T-cell (primary cell): ENCODE results near the gene TSPOAP1. TPM values are rescaled to one million over a fixed set of nuclear protein-coding genes. Genes with fewer than 3 reads are reported as not detected.

Experiments used
- ATAC-seq, 4 experiments: fragments of 200-7000 bp in 3 of 4; fragments of 150-1000 bp in 1 of 4; cut with Tn5 transposase; replicated peaks in 1 of 4; 1 replicate in 3 of 4; 2 replicates in 1 of 4; pipeline ENCODE4 v1.10.0; 2021; ENCODE audit warnings: moderate library complexity in 3 of 4, mild to moderate bottlenecking in 2 of 4, moderate number of reproducible peaks in 1 of 4
- CTCF ChIA-PET, 2 donors: fragments of 300-600 bp; sonication (Branson Sonifier 250); formaldehyde crosslinking; loops; one replicate each; lab custom pipeline; 2022; ENCODE audit warnings: antibody characterized with exemption in 2 of 2; lab: Charles Lee
- POLR2A ChIA-PET, 2 donors: fragments of 300-600 bp; sonication (Branson Sonifier 250); formaldehyde crosslinking; loops; one replicate each; lab custom pipeline; 2022; ENCODE audit warnings: antibody characterized with exemption in 2 of 2; lab: Charles Lee
- DNase-seq, 35 experiments: peaks; one replicate each; pipeline versions ENCODE4 v3.0.0 to v3.0.0-alpha.2; 2013 to 2023
- H3K27ac ChIP-seq: one replicate; pipeline ENCODE4 v1.5.1; 2013; ENCODE audit warnings: low read length
- H3K27me3 ChIP-seq, 2 experiments: replicated peaks in 1 of 2; 1 replicate in 1 of 2; 2 replicates in 1 of 2; pipeline versions ENCODE4 v1.6.1 to v1.7.0; 2013; ENCODE audit warnings: low read length in 1 of 2, mixed read lengths in 1 of 2; ENCODE audit not compliant: control insufficient read depth in 2 of 2, insufficient read depth in 2 of 2; ENCODE audit errors: extremely low read depth in 1 of 2
- H3K36me3 ChIP-seq, 2 donors: 1 replicate in 1 of 2; 2 replicates in 1 of 2; pipeline versions ENCODE4 v1.6.1 to v1.7.0; 2013; ENCODE audit warnings: low read length in 1 of 2; ENCODE audit not compliant: control insufficient read depth in 2 of 2, insufficient read depth in 1 of 2; ENCODE audit errors: extremely low read depth in 1 of 2
- H3K4me1 ChIP-seq, 2 experiments: 1 replicate in 1 of 2; 2 replicates in 1 of 2; pipeline versions ENCODE4 v1.6.1 to v1.7.0; 2013; ENCODE audit warnings: low read length in 2 of 2, mixed read lengths in 1 of 2; ENCODE audit not compliant: insufficient read depth in 2 of 2, control insufficient read depth in 1 of 2; ENCODE audit errors: extremely low read depth in 1 of 2
- H3K4me3 ChIP-seq, 2 donors: 1 replicate in 1 of 2; 2 replicates in 1 of 2; pipeline versions ENCODE4 v1.5.1 to v1.7.0; 2013; ENCODE audit warnings: mild to moderate bottlenecking in 2 of 2, low read length in 1 of 2, moderate library complexity in 1 of 2; ENCODE audit not compliant: control insufficient read depth in 1 of 2; ENCODE audit errors: extremely low read depth in 1 of 2
- H3K9me3 ChIP-seq: 2 replicates; pipeline ENCODE4 v1.7.0; 2013
- H3K27ac Mint-ChIP-seq, 2 donors: one replicate each; pipeline ENCODE4 v1.8.0; 2020 to 2021; ENCODE audit warnings: mild to moderate bottlenecking in 2 of 2, mixed read lengths in 2 of 2
- H3K27me3 Mint-ChIP-seq, 2 donors: one replicate each; pipeline ENCODE4 v1.8.0; 2021 to 2022; ENCODE audit warnings: mixed read lengths in 2 of 2
- H3K36me3 Mint-ChIP-seq: one replicate; pipeline ENCODE4 v1.8.0; 2021; ENCODE audit warnings: mixed read lengths
- H3K4me1 Mint-ChIP-seq, 3 donors: one replicate each; pipeline ENCODE4 v1.8.0; 2020 to 2022; ENCODE audit warnings: mixed read lengths in 3 of 3, mild to moderate bottlenecking in 1 of 3
- H3K4me3 Mint-ChIP-seq, 3 donors: one replicate each; pipeline ENCODE4 v1.8.0; 2020 to 2022; ENCODE audit warnings: mild to moderate bottlenecking in 3 of 3, mixed read lengths in 3 of 3, moderate library complexity in 3 of 3
- H3K9me3 Mint-ChIP-seq, 3 donors: one replicate each; pipeline ENCODE4 v1.8.0; 2020 to 2022; ENCODE audit warnings: mixed read lengths in 3 of 3
- WGBS: methylation state at CpG from one replicate; pipeline ENCODE4 v1.1.5; 2013; ENCODE audit warnings: missing lambda C conversion rate; ENCODE audit not compliant: insufficient coverage; 5-methylcytosine and 5-hydroxymethylcytosine counted together
- total RNA-seq, 35 experiments: library from RNA in 6 of 35; stranded (reverse) in 6 of 35; fragments of 120-200 nt in 1 of 35; gene quantifications; one replicate each; pipeline versions ENCODE4 v1.2.1 to v1.2.4 and lab custom pipeline; 2013 to 2026

TSPOAP1 gene
- total RNA-seq, 5 donors from 2014 or later (not counting 1 experiment from before 2014, with no cell fraction given) = 15.6 to 62.7 (median 19.9) TPM

DNA sequence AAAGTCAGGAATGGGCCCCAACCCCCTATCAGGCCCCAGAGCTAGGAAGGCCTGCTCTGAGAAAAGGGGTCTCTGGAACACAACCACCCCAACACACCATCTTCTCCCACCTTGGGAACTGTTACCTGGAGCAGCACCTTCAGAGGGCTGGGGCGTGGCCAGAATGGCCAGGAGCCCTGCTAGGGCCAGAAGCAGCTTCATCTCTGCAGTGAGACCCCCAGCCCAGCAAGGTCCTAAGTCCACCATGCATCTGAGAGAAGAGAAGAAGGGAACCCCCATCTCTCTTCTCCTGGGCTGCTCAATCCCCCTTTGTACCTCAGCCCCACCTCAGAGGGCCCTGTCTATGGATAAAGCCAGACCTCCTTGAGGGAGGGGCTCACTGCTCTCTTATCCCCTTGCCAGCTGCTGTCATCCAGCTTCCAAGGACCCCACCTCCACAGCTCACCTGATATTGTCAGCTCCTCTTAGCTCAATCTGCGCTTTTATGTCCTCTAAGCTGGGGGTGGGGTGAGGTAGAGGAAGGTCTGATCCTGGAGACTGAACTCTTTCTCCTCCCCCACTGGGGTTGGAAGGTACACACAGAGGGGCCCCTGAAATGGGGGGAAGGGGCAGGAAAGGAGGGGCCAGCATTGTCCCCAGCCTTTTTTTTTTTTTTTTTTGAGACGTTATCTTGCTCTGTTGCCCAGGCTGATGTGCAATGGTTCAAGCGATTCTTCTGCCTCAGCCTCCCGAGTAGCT lies 47.9 kb downstream of the TSPOAP1 start, which contains the start of gene MPO:
TSS of gene MPO (minus strand) at position 456 of the 738 bp plus-strand sequence. CDS start at position 279, 177 bp downstream.
- H3K4me3 Mint-ChIP-seq = no peak within 1 kb of the TSS
- H3K4me1 Mint-ChIP-seq = peaks cover 0 to 5% (median 4%) of the 10 kb centered on the region in 3 donors
- DNase-seq (no peak), ATAC-seq (no peak)
- no peaks in the 10 kb centered on the region for H3K36me3 Mint-ChIP-seq
- no CpG with 5 or more reads among the region's 5 CpGs for WGBS
- H3K27ac Mint-ChIP-seq = no peak within 1 kb of the TSS
- H3K36me3 ChIP-seq = no peaks in the 10 kb centered on the region
- no peak within 1 kb of the TSS for H3K4me3 ChIP-seq
- no peak within 1 kb of the TSS for H3K27ac ChIP-seq
- H3K4me1 ChIP-seq = peaks cover 0 to 7% of the 10 kb centered on the region in 2 experiments
- CTCF ChIA-PET = interaction anchor here in 1 of 2 donors (0.6 to 0.7 kb wide), 2 partner anchors 13 to 251 kb away, joined by 3 read pairs; no protein-coding TSS in a partner anchor
- POLR2A ChIA-PET = no interaction called here
- no peaks in the 10 kb centered on the region for H3K9me3 ChIP-seq
- no peaks in the 10 kb centered on the region for H3K9me3 Mint-ChIP-seq
- peaks cover 13 to 38% of the 10 kb centered on the region in 2 donors for H3K27me3 Mint-ChIP-seq
- peaks cover 0 to 53% of the 10 kb centered on the region in 2 experiments for H3K27me3 ChIP-seq

DNA sequence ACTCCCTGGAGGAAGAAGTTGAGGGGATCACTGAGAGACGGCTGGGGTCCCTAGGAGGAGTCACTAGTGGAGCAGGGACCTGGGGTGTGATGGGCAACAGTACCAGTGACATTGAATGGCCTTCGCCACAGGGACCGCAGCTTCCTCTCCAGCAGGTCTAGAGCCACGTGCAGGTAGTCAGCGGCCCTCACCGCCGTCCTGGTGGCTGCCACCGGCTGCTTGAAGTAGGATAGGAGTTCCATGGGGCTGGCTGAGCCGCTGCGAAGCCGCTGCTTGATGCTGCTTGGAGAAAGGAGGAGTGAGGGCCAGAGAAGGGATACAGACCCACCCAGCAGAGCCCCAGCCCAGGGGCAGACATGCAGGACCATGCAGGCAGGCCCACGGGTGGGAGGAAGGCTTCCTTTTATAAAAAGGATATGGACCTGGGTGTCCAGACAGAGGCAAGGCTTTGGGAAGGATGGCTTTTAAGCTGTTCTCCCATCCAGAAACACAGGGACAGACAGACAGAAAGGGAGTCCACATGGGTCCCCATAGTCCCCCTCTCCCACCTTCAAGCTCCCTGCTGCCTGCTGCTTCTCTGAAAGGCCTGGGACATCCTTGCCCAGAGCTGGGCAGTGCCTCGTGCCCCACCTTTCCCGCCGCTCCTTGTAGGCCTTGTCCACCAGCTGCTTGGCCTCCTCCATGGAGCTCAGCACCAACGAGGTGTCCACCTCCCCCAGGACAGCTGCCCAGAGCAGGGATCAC lies 48.7 kb downstream of the TSPOAP1 start:
- CTCF ChIA-PET = no interaction called here
- Mint-ChIP-seq H3K4me1 (peaks cover 0 to 5% (median 4%) of the 10 kb centered on the region in 3 donors), H3K27me3 (peaks cover 13 to 36% of the 10 kb centered on the region in 2 donors), H3K27ac (no peak overlapping the region), H3K9me3 (no peaks in the 10 kb centered on the region), H3K4me3 (no peak overlapping the region), H3K36me3 (no peaks in the 10 kb centered on the region)
- Histone ChIP-seq H3K4me3 (no peak overlapping the region), H3K36me3 (no peaks in the 10 kb centered on the region), H3K27me3 (peaks cover 0 to 53% of the 10 kb centered on the region in 2 experiments), H3K9me3 (no peaks in the 10 kb centered on the region), H3K27ac (no peak overlapping the region), H3K4me1 (peaks cover 0 to 7% of the 10 kb centered on the region in 2 experiments)
- DNase-seq (no peak), ATAC-seq (peak in 2 of 4 experiments; percentile 46 to 48)
- 51% methylated on average over 16 of the region's 16 CpGs for WGBS
- POLR2A ChIA-PET = no interaction called here

DNA sequence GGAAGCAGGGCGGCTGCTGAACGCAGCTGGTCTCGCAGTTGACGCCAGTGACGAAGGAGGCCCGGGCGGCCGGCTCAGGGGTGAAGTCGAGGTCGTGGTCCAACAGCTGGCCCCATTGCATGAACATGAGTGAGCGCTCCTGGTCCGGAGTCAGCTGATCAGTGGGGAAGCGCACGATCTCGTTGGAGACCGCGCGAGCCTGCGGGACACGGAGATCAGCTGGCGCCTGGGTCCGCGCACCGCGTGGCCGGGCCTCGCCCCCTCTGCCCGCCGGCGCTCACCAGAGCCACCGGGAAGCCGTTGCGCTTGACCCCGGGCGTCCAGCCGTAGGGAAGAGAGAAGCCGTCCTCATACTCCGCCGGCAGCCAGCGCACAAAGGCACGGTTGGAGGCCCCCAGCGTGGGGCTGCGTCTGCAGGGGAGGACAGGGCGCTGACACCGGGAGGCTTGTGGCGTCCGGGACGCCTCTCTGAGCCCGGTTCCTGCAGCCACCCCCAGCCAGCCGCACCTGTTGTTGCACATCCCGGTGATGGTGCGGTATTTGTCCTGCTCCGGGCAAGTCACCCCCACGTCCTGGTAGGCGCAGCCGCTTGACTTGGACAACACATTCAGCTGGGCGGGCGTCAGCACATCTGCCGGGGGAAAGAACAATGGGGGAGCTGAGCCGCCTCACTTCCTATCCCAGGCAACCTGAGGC lies 49.4 kb downstream of the TSPOAP1 start:
- no peak for DNase-seq
- Histone ChIP-seq H3K27me3 (peaks cover 0 to 52% of the 10 kb centered on the region in 2 experiments), H3K9me3 (no peaks in the 10 kb centered on the region), H3K27ac (no peak overlapping the region), H3K36me3 (no peaks in the 10 kb centered on the region), H3K4me3 (no peak overlapping the region), H3K4me1 (peaks cover 0 to 7% of the 10 kb centered on the region in 2 experiments)
- H3K36me3 Mint-ChIP-seq = no peaks in the 10 kb centered on the region
- peaks cover 13 to 36% of the 10 kb centered on the region in 2 donors for H3K27me3 Mint-ChIP-seq
- POLR2A ChIA-PET = no interaction called here
- CTCF ChIA-PET = no interaction called here
- no peaks in the 10 kb centered on the region for H3K9me3 Mint-ChIP-seq
- peak in 1 of 4 experiments; percentile 41 for ATAC-seq
- no peak overlapping the region for H3K4me3 Mint-ChIP-seq
- no peak overlapping the region for H3K27ac Mint-ChIP-seq
- 75% methylated on average over 53 of the region's 60 CpGs for WGBS
- H3K4me1 Mint-ChIP-seq = peaks cover 0 to 5% (median 4%) of the 10 kb centered on the region in 3 donors

DNA sequence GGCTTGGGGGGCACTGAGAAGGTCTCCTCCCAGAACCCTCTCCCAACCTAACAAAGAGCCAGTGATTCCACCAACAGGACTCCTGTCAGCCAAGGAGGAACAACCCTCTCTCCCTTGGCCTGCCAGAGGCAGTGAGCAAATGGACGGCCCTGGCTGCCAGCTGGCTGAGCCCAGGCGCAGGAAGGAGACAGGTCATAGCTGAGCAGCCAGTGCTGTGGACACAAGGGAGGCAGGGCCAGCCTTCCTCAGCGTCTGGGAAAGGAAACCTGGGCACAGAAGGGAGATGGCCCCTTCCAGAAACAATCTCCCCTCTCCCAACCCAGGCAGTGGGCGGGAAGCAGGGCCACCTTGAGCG lies 50.0 kb downstream of the TSPOAP1 start:
- Mint-ChIP-seq H3K36me3 (no peaks in the 10 kb centered on the region), H3K27me3 (peaks cover 11 to 34% of the 10 kb centered on the region in 2 donors), H3K9me3 (no peaks in the 10 kb centered on the region), H3K27ac (no peak overlapping the region), H3K4me1 (peaks cover 0 to 5% (median 4%) of the 10 kb centered on the region in 3 donors), H3K4me3 (no peak overlapping the region)
- Histone ChIP-seq H3K36me3 (no peaks in the 10 kb centered on the region), H3K4me3 (no peak overlapping the region), H3K4me1 (peaks cover 0 to 7% of the 10 kb centered on the region in 2 experiments), H3K27ac (no peak overlapping the region), H3K27me3 (peaks cover 0 to 49% of the 10 kb centered on the region in 2 experiments), H3K9me3 (no peaks in the 10 kb centered on the region)
- ChIA-PET POLR2A (no interaction called here), CTCF (no interaction called here)
- ATAC-seq (no peak), DNase-seq (no peak)
- 95% methylated on average over 4 of the region's 5 CpGs for WGBS

DNA sequence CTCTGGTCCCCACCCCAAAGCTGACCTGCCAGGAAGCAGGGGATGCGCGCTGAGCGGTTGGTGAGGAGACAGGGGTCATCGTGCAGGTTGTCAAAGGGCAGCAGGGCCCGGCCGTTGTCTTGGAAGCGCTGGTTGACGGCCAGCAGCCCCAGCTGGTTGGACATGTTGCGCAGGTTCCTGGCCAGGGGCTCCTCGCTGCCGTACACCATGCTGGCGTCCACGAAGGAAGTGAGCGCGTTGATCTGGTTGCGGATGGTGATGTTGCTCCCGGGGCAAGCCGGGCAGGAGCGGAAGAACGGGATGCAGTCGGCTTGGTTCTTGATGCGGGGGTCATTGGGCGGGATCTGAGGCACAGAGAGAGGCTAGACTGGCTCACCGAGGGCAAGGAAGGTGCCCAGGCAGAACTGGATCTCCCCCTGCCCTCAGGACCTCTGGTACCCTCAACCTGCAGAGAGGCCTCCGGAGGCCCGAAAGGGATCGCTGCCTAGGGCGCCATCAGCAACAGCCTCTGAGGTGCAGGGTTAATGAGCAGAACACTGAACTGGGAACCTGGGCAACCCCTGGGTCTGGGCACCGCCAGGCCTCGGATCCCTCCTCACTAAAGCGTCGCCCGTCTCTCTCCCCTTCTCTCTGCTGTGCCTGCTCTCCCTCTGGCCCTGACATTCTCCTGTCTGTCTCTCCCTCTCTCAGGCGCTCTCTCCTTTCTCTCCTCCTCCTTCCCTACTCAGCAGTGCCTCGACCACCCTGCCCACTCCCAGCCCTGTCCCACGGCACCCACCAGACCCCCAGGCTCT lies 50.6 kb downstream of the TSPOAP1 start:
- Histone ChIP-seq H3K4me1 (peaks cover 0 to 7% of the 10 kb centered on the region in 2 experiments), H3K27me3 (peaks cover 0 to 53% of the 10 kb centered on the region in 2 experiments), H3K4me3 (no peak overlapping the region), H3K36me3 (no peaks in the 10 kb centered on the region), H3K27ac (no peak overlapping the region), H3K9me3 (no peaks in the 10 kb centered on the region)
- H3K4me3 Mint-ChIP-seq = no peak overlapping the region
- no peak overlapping the region for H3K27ac Mint-ChIP-seq
- H3K36me3 Mint-ChIP-seq = no peaks in the 10 kb centered on the region
- 94% methylated on average over 28 of the region's 36 CpGs for WGBS
- peaks cover 9 to 32% of the 10 kb centered on the region in 2 donors for H3K27me3 Mint-ChIP-seq
- POLR2A ChIA-PET = no interaction called here
- H3K9me3 Mint-ChIP-seq = no peaks in the 10 kb centered on the region
- CTCF ChIA-PET = no interaction called here
- DNase-seq = no peak
- H3K4me1 Mint-ChIP-seq = peaks cover 0 to 5% (median 4%) of the 10 kb centered on the region in 3 donors
- no peak for ATAC-seq
